ENCODE measurements around the gene MCC. TPM values are rescaled to one million over a fixed set of nuclear protein-coding genes. Genes with fewer than 3 reads are reported as not detected.
A peak's percentile ranks its signal among the peaks of the same experiment; 100 is the strongest.

Gene MCC
- polyA plus RNA-seq, 1 donor (not counting 4 experiments of a cell fraction or from before 2014, with no cell fraction given): 24.6 TPM

- Histone ChIP-seq H3K36me3 (ENCODE audit: control insufficient read depth in 2 of 2, extremely low read depth in 1 of 2, insufficient read depth in 2 of 2, low read length in 2 of 2) (peaks cover 0 to 10% of the 10 kb centered on the region in 2 experiments), H3K4me2 (ENCODE audit: control insufficient read depth, extremely low read depth, insufficient read depth, low read depth, low read length) (no peak overlapping the region), H3K9ac (ENCODE audit: control insufficient read depth, extremely low read depth, insufficient read depth, low read length) (no peak overlapping the region), H3K27me3 (ENCODE audit: control insufficient read depth, extremely low read depth, insufficient read depth, low read length) (no peaks in the 10 kb centered on the region), H3K79me2 (ENCODE audit: control insufficient read depth, insufficient read depth, low read length) (no peaks in the 10 kb centered on the region), H2AFZ (ENCODE audit: control insufficient read depth, low read length) (no peak overlapping the region), H3K27ac (ENCODE audit: control insufficient read depth, insufficient read depth, low read length) (no peak overlapping the region), H4K20me1 (ENCODE audit: control insufficient read depth, extremely low read depth, insufficient read depth, low read length) (no peaks in the 10 kb centered on the region), H3K9me1 (ENCODE audit: control insufficient read depth, extremely low read depth, insufficient read depth, low read length) (no peaks in the 10 kb centered on the region), H3K4me1 (ENCODE audit: control insufficient read depth, extremely low read depth, insufficient read depth, low read length) (peaks cover 18% of the 10 kb centered on the region), H3K9me3 (ENCODE audit: control insufficient read depth, low read depth, low read length) (no peaks in the 10 kb centered on the region), H3K4me3 (ENCODE audit: control insufficient read depth in 2 of 3, extremely low read depth in 1 of 3, insufficient read depth in 2 of 3, low read depth in 1 of 3, low read length in 3 of 3) (no peak overlapping the region)
- FAIRE-seq (no peak), DNase-seq (ENCODE audit: low read depth, low spot score) (peak; percentile 53)
- dilution Hi-C loops (cut with MboI; ENCODE audit: extremely low pct_ligation_motif_present, low sequenced_read_pairs): no loop called here
- TF ChIP-seq EZH2 (IDR thresholded peaks at IDR 0.05; ENCODE audit: low read length) (no peak), CTCF (optimal IDR thresholded peaks at IDR 0.05 in 1 of 3, IDR thresholded peaks at IDR 0.05 in 1 of 3, conservative IDR thresholded peaks at IDR 0.05 in 1 of 3; ENCODE audit: extremely low read depth in 1 of 3, insufficient read depth in 2 of 3, low read length in 3 of 3) (no peak)
Observed at GRCh38 chr5:113034182-113034773, 454.0 kb downstream of the MCC start.

GRCh38 chr5:113031557-113031956 is 456.7 kb downstream of the MCC start:
- no peak overlapping the region for H3K4me3 ChIP-seq (ENCODE audit: control insufficient read depth in 2 of 3, extremely low read depth in 1 of 3, insufficient read depth in 2 of 3, low read depth in 1 of 3, low read length in 3 of 3)
- H3K36me3 ChIP-seq (ENCODE audit: control insufficient read depth in 2 of 2, extremely low read depth in 1 of 2, insufficient read depth in 2 of 2, low read length in 2 of 2): peaks cover 12 to 16% of the 10 kb centered on the region in 2 experiments
- no peak overlapping the region for H3K9ac ChIP-seq (ENCODE audit: control insufficient read depth, extremely low read depth, insufficient read depth, low read length)
- no peaks in the 10 kb centered on the region for H3K79me2 ChIP-seq (ENCODE audit: control insufficient read depth, insufficient read depth, low read length)
- DNase-seq (ENCODE audit: low read depth, low spot score) (no peak), FAIRE-seq (no peak)
- no peak overlapping the region for H3K27ac ChIP-seq (ENCODE audit: control insufficient read depth, insufficient read depth, low read length)
- H3K4me2 ChIP-seq (ENCODE audit: control insufficient read depth, extremely low read depth, insufficient read depth, low read depth, low read length): no peak overlapping the region
- H3K9me1 ChIP-seq (ENCODE audit: control insufficient read depth, extremely low read depth, insufficient read depth, low read length): no peaks in the 10 kb centered on the region
- H3K27me3 ChIP-seq (ENCODE audit: control insufficient read depth, extremely low read depth, insufficient read depth, low read length): no peaks in the 10 kb centered on the region
- H3K9me3 ChIP-seq (ENCODE audit: control insufficient read depth, low read depth, low read length): no peaks in the 10 kb centered on the region
- peaks cover 4% of the 10 kb centered on the region for H3K4me1 ChIP-seq (ENCODE audit: control insufficient read depth, extremely low read depth, insufficient read depth, low read length)
- TF ChIP-seq CTCF (optimal IDR thresholded peaks at IDR 0.05 in 1 of 3, IDR thresholded peaks at IDR 0.05 in 1 of 3, conservative IDR thresholded peaks at IDR 0.05 in 1 of 3; ENCODE audit: extremely low read depth in 1 of 3, insufficient read depth in 2 of 3, low read length in 3 of 3) (no peak), EZH2 (IDR thresholded peaks at IDR 0.05; ENCODE audit: low read length) (no peak)
- dilution Hi-C loops (cut with MboI; ENCODE audit: extremely low pct_ligation_motif_present, low sequenced_read_pairs): no loop called here
- no peaks in the 10 kb centered on the region for H4K20me1 ChIP-seq (ENCODE audit: control insufficient read depth, extremely low read depth, insufficient read depth, low read length)
- H2AFZ ChIP-seq (ENCODE audit: control insufficient read depth, low read length): no peak overlapping the region
